IMR-90 (cell line): Measurements from ENCODE around the gene LIPE. TPM values are rescaled to one million over a fixed set of nuclear protein-coding genes. Genes with fewer than 3 reads are reported as not detected.

Experiments used
- ATAC-seq: fragments of 200-7000 bp; cut with Tn5 transposase; 2 replicates; pipeline ENCODE4 v1.9.1; 2020; ENCODE audit warnings: low read depth, mild to moderate bottlenecking, moderate library complexity
- BruUV-seq: library from RNA; stranded (reverse); fragments of 400-500 nt; replicated peaks from 2 replicates; lab custom pipeline; 2021; lab: Mats Ljungman, UMichigan
- CTCF ChIA-PET: fragments of 300-600 bp; formaldehyde crosslinking; extraction: SDS; loops from one replicate; lab custom pipeline; 2021; ENCODE audit warnings: antibody characterized with exemption; lab: Yijun Ruan, JAX
- POLR2A ChIA-PET: fragments of 300-600 bp; sonication (Branson Sonifier 250); formaldehyde crosslinking; loops from one replicate; lab custom pipeline; 2022; ENCODE audit warnings: antibody characterized with exemption; ENCODE audit not compliant: unreplicated experiment; lab: Charles Lee
- DNase-seq: peaks from one replicate; pipeline ENCODE4 v3.0.0; 2013
- H2AFZ ChIP-seq: replicated peaks from 2 replicates; pipeline ENCODE3; 2013; ENCODE audit warnings: low read length, mild to moderate bottlenecking; ENCODE audit not compliant: poor library complexity
- H2AK5ac ChIP-seq: 2 replicates; pipeline ENCODE4 v1.6.1; 2013; ENCODE audit warnings: low read depth, low read length, inconsistent platforms
- H2AK9ac ChIP-seq: replicated peaks from 2 replicates; pipeline ENCODE3; 2013; ENCODE audit warnings: mild to moderate bottlenecking, low read depth, low read length, moderate library complexity; ENCODE audit not compliant: poor library complexity
- H2BK120ac ChIP-seq: 2 replicates; pipeline ENCODE4 v1.6.1; 2013; ENCODE audit warnings: low read depth, low read length, inconsistent platforms
- H2BK15ac ChIP-seq: 3 replicates; pipeline ENCODE4 v1.6.1; 2013; ENCODE audit warnings: low read depth, low read length, inconsistent platforms
- H2BK20ac ChIP-seq: 2 replicates; pipeline ENCODE4 v1.6.1; 2013; ENCODE audit warnings: low read depth, mild to moderate bottlenecking, inconsistent platforms, low read length, moderate library complexity
- H2BK5ac ChIP-seq: 2 replicates; pipeline ENCODE4 v1.6.1; 2013; ENCODE audit warnings: mild to moderate bottlenecking, low read depth, low read length, inconsistent platforms; ENCODE audit not compliant: poor library complexity, severe bottlenecking
- H3K14ac ChIP-seq: replicated peaks from 2 replicates; pipeline ENCODE4 v1.6.1; 2013; ENCODE audit warnings: low read depth, low read length, inconsistent platforms
- H3K18ac ChIP-seq: 2 replicates; pipeline ENCODE4 v1.6.1; 2013; ENCODE audit warnings: low read depth, low read length, control low read depth
- H3K23ac ChIP-seq: 2 replicates; pipeline ENCODE4 v1.6.1; 2013; ENCODE audit warnings: low read depth, low read length, inconsistent platforms
- H3K27ac ChIP-seq: 2 replicates; pipeline ENCODE4 v1.5.1; 2013; ENCODE audit warnings: mild to moderate bottlenecking, control low read depth, low read length; ENCODE audit not compliant: insufficient read depth
- H3K27me3 ChIP-seq: 2 replicates; pipeline ENCODE4 v1.6.1; 2013; ENCODE audit warnings: low read length; ENCODE audit not compliant: control insufficient read depth, insufficient read depth
- H3K36me3 ChIP-seq: 2 replicates; pipeline ENCODE4 v1.6.1; 2013; ENCODE audit warnings: low read length, mixed read lengths; ENCODE audit not compliant: control insufficient read depth, insufficient read depth
- H3K4ac ChIP-seq: 2 replicates; pipeline ENCODE4 v1.6.1; 2013; ENCODE audit warnings: low read depth, low read length, inconsistent platforms
- H3K4me1 ChIP-seq: 2 replicates; pipeline ENCODE4 v1.6.1; 2013; ENCODE audit warnings: low read length, mixed read lengths; ENCODE audit not compliant: control insufficient read depth, insufficient read depth
- H3K4me2 ChIP-seq: 2 replicates; pipeline ENCODE4 v1.6.1; 2013; ENCODE audit warnings: low read depth, mild to moderate bottlenecking, control low read depth, low read length, moderate library complexity
- H3K4me3 ChIP-seq: 2 replicates; pipeline ENCODE4 v1.5.1; 2013; ENCODE audit warnings: low read depth, mild to moderate bottlenecking, control low read depth, low read length, moderate library complexity; ENCODE audit not compliant: insufficient read depth
- H3K56ac ChIP-seq: 2 replicates; pipeline ENCODE4 v1.6.1; 2013; ENCODE audit warnings: low read length, inconsistent platforms; ENCODE audit not compliant: insufficient read depth; ENCODE audit errors: extremely low read depth
- H3K79me1 ChIP-seq, 2 experiments: 2 replicates each; pipeline ENCODE4 v1.6.1; 2013; ENCODE audit warnings: low read length in 2 of 2, inconsistent platforms in 1 of 2, low read depth in 1 of 2
- H3K9ac ChIP-seq: 2 replicates; pipeline ENCODE4 v1.6.1; 2013; ENCODE audit warnings: low read depth, low read length, control low read depth
- H3K9me1 ChIP-seq: 2 replicates; pipeline ENCODE4 v1.6.1; 2013; ENCODE audit warnings: low read length, inconsistent platforms; ENCODE audit not compliant: insufficient read depth
- H3K9me3 ChIP-seq: 2 replicates; pipeline ENCODE4 v1.6.1; 2013; ENCODE audit warnings: low read length; ENCODE audit not compliant: control insufficient read depth, insufficient read depth
- H4K20me1 ChIP-seq: 2 replicates; pipeline ENCODE4 v1.6.1; 2013; ENCODE audit warnings: low read length, inconsistent platforms; ENCODE audit not compliant: insufficient read depth
- H4K5ac ChIP-seq: 2 replicates; pipeline ENCODE4 v1.6.1; 2013; ENCODE audit warnings: mild to moderate bottlenecking, low read depth, low read length, control low read depth
- H4K8ac ChIP-seq, 2 experiments: 2 replicates each; pipeline ENCODE4 v1.6.1; 2013; ENCODE audit warnings: low read depth in 2 of 2, low read length in 2 of 2, control low read depth in 1 of 2, inconsistent platforms in 1 of 2
- H4K91ac ChIP-seq: 2 replicates; pipeline ENCODE4 v1.6.1; 2013; ENCODE audit warnings: low read depth, low read length, inconsistent platforms; ENCODE audit not compliant: insufficient read depth
- CEBPB ChIP-seq: IDR thresholded peaks from 2 replicates; pipeline ENCODE4 v1.6.1; 2012; ENCODE audit warnings: low read depth, low read length, improper control_type of control experiment
- MAFK ChIP-seq: IDR thresholded peaks from 2 replicates; pipeline ENCODE4 v1.6.1; 2012; ENCODE audit warnings: low read depth, low read length, improper control_type of control experiment
- MAZ ChIP-seq: IDR thresholded peaks from 2 replicates; pipeline ENCODE4 v1.6.1; 2012; ENCODE audit warnings: low read depth, mild to moderate bottlenecking, low read length, improper control_type of control experiment, moderate library complexity, borderline replicate concordance
- NFE2L2 ChIP-seq: fragments of 150-350 bp; IDR thresholded peaks from 2 replicates; pipeline ENCODE4 v1.6.1; 2016; ENCODE audit warnings: low read depth, mild to moderate bottlenecking, low read length
- WGBS, 2 experiments: methylation state at CpG; one replicate each; pipeline versions ENCODE4 v1.1.5 to v1.1.7; 2013; ENCODE audit warnings: missing lambda C conversion rate in 2 of 2; ENCODE audit not compliant: insufficient read length in 1 of 2; ENCODE audit errors: extremely low coverage in 2 of 2; 5-methylcytosine and 5-hydroxymethylcytosine counted together
- dilution Hi-C: fragments of 300-500 bp; cut with HindIII; formaldehyde crosslinking; loops from one replicate; pipeline ENCODE4 v1.14.3; 2018; ENCODE audit warnings: low sequenced_read_pairs; ENCODE audit not compliant: unreplicated experiment
- in situ Hi-C: fragments of 300-500 bp; cut with MboI; formaldehyde crosslinking; loops from 3 replicates; pipeline ENCODE4 v1.14.3; 2019; ENCODE audit warnings: low sequenced_read_pairs, inconsistent platforms, mixed read lengths
- intact Hi-C: fragments of 100-400 bp; cut with micrococcal nuclease; formaldehyde crosslinking; loops from 2 replicates; pipeline ENCODE4 v1.10.0; 2022
- polyA plus RNA-seq, 3 experiments: library from polyadenylated mRNA; depleted of rRNA; stranded (reverse); fragments of >200 nt; gene quantifications; 2 replicates each; pipeline ENCODE4 v1.2.3, GENCODE V29; 2012; ENCODE audit warnings: low replicate concordance in 1 of 3
- total RNA-seq: library from RNA; depleted of rRNA; stranded (reverse); fragments of >200 nt; gene quantifications from 2 replicates; pipeline ENCODE4 v1.2.3, GENCODE V29; 2012

Gene LIPE
- total and polyA plus RNA-seq, 2 of the 4 experiments (the other 2 are of a cell fraction): 1.1 to 5.4 TPM

DNA sequence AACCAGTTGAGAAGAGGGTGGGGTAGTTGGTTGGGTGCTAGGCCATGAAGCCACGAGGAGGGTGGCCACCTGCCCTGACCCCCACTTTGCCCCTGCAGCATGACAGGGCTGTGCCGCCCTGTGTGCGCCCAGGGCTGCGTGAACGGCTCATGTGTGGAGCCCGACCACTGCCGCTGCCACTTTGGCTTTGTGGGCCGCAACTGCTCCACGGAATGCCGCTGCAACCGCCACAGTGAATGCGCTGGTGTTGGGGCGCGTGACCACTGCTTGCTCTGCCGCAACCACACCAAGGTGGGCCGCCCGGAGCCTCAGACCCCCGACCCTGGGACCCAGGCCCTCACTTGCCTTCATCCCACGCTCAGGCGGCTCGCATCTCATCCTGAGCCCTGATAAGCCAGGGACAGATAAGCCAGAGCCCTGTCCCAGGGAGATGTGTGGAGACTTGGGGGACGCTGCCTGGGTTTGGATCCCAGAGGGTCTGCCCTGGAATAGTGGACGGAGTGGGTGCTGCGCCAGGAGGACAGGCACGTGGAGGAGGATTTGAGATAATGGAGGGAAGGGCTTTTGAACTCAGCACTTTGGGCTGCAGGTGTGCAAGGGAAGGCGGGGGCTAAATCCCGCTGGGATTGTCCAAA lies 57.6 kb downstream of the LIPE start:
- Histone ChIP-seq H3K4me2 (no peak overlapping the region), H2AFZ (no peak overlapping the region), H2AK5ac (no peak overlapping the region), H2BK15ac (no peak overlapping the region), H2BK120ac (no peak overlapping the region), H3K27me3 (no peaks in the 10 kb centered on the region), H3K79me1 (no peaks in the 10 kb centered on the region), H3K9me3 (no peaks in the 10 kb centered on the region), H3K18ac (no peak overlapping the region), H3K27ac (no peak overlapping the region), H2BK5ac (no peak overlapping the region), H3K23ac (no peak overlapping the region), H3K9ac (no peak overlapping the region), H3K4me3 (no peak overlapping the region), H2AK9ac (no peak overlapping the region), H4K8ac (no peak overlapping the region), H3K9me1 (peaks cover 6% of the 10 kb centered on the region), H3K4ac (no peak overlapping the region), H4K91ac (no peak overlapping the region), H4K5ac (no peak overlapping the region), H3K4me1 (peaks cover 2% of the 10 kb centered on the region; the same call in 1 of the 2 replicates), H3K56ac (no peak overlapping the region), H2BK20ac (no peak overlapping the region), H4K20me1 (peaks cover 3% of the 10 kb centered on the region; the same call in 1 of the 2 replicates), H3K36me3 (peaks cover 12% of the 10 kb centered on the region; the same call in 1 of the 2 replicates), H3K14ac (no peak overlapping the region)
- 94% methylated on average over 15 of the region's 27 CpGs; no CpG with 5 or more reads in 1 of the 2 experiments for WGBS, 2 experiments
- TF ChIP-seq MAZ (no peak), NFE2L2 (no peak), MAFK (no peak), CEBPB (no peak)
- no peak for ATAC-seq
- BruUV-seq: no TSS peak
- dilution Hi-C loops: no loop called here
- in situ Hi-C loops: no loop called here
- intact Hi-C loops: no loop called here
- ChIA-PET POLR2A (no interaction called here), CTCF (no interaction called here)
- no peak for DNase-seq
